HUES6 (cell line): Measurements from ENCODE around the gene HK3.
"Not testable (repeated sequence)": the region's sequence is repeated elsewhere in the genome, so short reads cannot be mapped to it uniquely, and the experiment has no call there.

Experiments
- H3K27ac ChIP-seq: 2 replicates; pipeline ENCODE4 v1.7.0; 2013; ENCODE audit warnings: low read depth, mild to moderate bottlenecking, low read length, inconsistent platforms
- H3K27me3 ChIP-seq: 2 replicates; pipeline ENCODE4 v1.6.1; 2013; ENCODE audit warnings: low read length; ENCODE audit not compliant: control insufficient read depth, insufficient read depth
- H3K36me3 ChIP-seq: 2 replicates; pipeline ENCODE4 v1.6.1; 2013; ENCODE audit warnings: low read length; ENCODE audit not compliant: control insufficient read depth, insufficient read depth
- H3K4me1 ChIP-seq: 2 replicates; pipeline ENCODE4 v1.6.1; 2013; ENCODE audit warnings: low read length; ENCODE audit not compliant: control insufficient read depth, insufficient read depth
- H3K4me3 ChIP-seq: 2 replicates; pipeline ENCODE4 v1.5.1; 2013; ENCODE audit warnings: low read depth, low read length
- H3K9ac ChIP-seq: one replicate; pipeline ENCODE4 v1.6.1; 2013; ENCODE audit warnings: mild to moderate bottlenecking, low read length
- H3K9me3 ChIP-seq: 2 replicates; pipeline ENCODE4 v1.6.1; 2013; ENCODE audit warnings: low read depth, low read length; ENCODE audit not compliant: control insufficient read depth, insufficient read depth

Gene HK3

DNA sequence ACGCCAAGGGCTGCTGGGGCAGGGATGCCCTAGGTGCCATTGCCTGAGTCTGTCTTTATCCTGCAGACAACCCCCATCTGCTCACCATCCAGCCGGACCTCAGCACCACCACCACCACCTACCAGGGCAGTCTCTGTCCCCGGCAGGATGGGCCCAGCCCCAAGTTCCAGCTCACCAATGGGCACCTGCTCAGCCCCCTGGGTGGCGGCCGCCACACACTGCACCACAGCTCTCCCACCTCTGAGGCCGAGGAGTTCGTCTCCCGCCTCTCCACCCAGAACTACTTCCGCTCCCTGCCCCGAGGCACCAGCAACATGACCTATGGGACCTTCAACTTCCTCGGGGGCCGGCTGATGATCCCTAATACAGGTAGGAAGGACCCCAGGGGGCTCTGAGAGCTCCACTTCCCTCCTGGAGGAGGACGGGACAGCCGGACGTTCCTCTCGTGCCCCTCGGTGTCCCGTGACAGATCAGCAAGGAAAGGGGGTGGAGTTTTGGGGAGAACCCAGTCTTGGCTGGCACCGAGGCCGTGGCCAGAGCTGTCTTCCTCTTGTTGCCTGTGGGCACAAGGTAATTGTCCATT, 24.9 kb downstream of the HK3 start:
- Histone ChIP-seq H3K4me3 (no peak overlapping the region), H3K27ac (no peak overlapping the region), H3K9me3 (no peaks in the 10 kb centered on the region), H3K4me1 (peaks cover 13% of the 10 kb centered on the region; the same call in 1 of the 2 replicates), H3K9ac (no peak overlapping the region), H3K36me3 (no peaks in the 10 kb centered on the region), H3K27me3 (peaks cover 16% of the 10 kb centered on the region; the same call in 1 of the 2 replicates)

DNA sequence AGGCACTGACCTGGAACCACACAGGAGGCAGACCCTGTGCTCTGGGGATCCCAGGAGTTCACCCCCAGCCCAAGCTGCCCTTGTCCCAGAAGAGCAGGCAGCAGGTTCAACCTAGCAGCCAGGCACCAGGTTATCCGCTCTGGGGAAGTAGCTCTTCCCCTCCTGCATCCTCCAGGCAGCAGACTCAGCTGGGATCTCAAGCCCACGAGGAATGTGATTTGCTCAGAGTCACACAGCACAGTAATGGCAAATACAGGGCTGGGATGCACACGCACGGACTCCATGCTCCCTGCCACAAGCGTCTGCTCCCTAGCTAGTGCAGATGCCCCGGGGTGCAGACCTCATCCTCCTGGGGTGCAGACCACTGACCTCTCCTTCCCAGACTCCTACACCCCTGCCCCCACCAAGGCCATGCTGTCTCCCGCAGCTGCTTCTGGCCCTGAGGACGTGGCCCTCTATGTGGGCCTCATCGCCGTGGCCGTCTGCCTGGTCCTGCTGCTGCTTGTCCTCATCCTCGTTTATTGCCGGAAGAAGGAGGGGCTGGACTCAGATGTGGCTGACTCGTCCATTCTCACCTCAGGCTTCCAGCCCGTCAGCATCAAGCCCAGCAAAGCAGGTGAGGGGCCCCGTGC, 25.5 kb downstream of the HK3 start:
- Histone ChIP-seq H3K9me3 (no peaks in the 10 kb centered on the region), H3K9ac (no peak overlapping the region), H3K27me3 (peaks cover 16% of the 10 kb centered on the region; the same call in 1 of the 2 replicates), H3K27ac (no peak overlapping the region), H3K36me3 (no peaks in the 10 kb centered on the region), H3K4me1 (peaks cover 13% of the 10 kb centered on the region; the same call in 1 of the 2 replicates), H3K4me3 (no peak overlapping the region)

DNA sequence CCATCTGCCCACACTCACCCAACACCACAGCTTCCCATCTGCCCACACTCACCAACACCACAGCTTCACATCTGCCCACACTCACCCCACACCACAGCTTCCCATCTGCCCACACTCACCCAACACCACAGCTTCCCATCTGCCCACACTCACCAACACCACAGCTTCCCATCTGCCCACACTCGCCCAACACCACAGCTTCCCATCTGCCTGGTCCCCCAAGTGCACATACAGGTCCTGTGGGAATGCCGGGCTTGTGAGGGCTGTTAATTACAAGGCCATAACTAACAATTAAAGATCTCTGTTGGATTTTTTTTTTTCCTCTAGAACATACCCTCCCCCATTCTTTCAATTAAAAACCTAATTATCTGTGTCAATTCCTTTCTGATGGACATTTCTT, 26.1 kb downstream of the HK3 start:
- H3K4me1 ChIP-seq, result peaks cover 13% of the 10 kb centered on the region; the same call in 1 of the 2 replicates
- H3K4me3 ChIP-seq, H3K27ac ChIP-seq, H3K9ac ChIP-seq, H3K9me3 ChIP-seq, H3K36me3 ChIP-seq: not testable (repeated sequence)
- peaks cover 16% of the 10 kb centered on the region; the same call in 1 of the 2 replicates for H3K27me3 ChIP-seq

DNA sequence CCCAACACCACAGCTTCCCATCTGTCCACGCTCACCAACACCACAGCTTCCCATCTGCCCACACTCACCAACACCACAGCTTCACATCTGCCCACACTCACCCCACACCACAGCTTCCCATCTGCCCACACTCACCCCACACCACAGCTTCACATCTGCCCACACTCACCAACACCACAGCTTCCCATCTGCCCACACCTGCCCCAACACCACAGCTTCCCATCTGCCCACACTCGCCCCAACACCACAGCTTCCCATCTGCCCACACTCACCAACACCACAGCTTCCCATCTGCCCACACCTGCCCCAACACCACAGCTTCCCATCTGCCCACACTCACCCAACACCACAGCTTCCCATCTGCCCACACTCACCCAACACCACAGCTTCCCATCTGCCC, 26.6 kb downstream of the HK3 start:
- H3K9ac ChIP-seq, H3K36me3 ChIP-seq, H3K9me3 ChIP-seq, H3K4me3 ChIP-seq, H3K27ac ChIP-seq: not testable (repeated sequence)
- Histone ChIP-seq H3K4me1 (peaks cover 13% of the 10 kb centered on the region; the same call in 1 of the 2 replicates), H3K27me3 (peaks cover 16% of the 10 kb centered on the region; the same call in 1 of the 2 replicates)

DNA sequence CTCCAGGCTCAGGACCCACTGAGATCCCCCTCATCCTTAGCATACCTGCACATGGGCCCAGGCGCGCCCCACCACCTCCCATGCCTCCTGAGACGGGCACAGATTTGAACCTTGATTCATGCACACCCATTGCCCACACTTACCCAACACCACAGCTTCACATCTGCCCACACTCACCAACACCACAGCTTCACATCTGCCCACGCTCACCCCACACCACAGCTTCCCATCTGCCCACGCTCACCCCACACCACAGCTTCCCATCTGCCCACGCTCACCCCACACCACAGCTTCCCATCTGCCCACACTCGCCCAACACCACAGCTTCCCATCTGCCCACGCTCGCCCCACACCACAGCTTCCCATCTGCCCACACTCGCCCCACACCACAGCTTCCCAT, 28.5 kb downstream of the HK3 start:
- not testable (repeated sequence) for H3K27ac ChIP-seq, H3K9ac ChIP-seq, H3K36me3 ChIP-seq, H3K4me3 ChIP-seq, H3K9me3 ChIP-seq
- Histone ChIP-seq H3K4me1 (peaks cover 19% of the 10 kb centered on the region; the same call in 1 of the 2 replicates), H3K27me3 (peaks cover 16% of the 10 kb centered on the region; the same call in 1 of the 2 replicates)

DNA sequence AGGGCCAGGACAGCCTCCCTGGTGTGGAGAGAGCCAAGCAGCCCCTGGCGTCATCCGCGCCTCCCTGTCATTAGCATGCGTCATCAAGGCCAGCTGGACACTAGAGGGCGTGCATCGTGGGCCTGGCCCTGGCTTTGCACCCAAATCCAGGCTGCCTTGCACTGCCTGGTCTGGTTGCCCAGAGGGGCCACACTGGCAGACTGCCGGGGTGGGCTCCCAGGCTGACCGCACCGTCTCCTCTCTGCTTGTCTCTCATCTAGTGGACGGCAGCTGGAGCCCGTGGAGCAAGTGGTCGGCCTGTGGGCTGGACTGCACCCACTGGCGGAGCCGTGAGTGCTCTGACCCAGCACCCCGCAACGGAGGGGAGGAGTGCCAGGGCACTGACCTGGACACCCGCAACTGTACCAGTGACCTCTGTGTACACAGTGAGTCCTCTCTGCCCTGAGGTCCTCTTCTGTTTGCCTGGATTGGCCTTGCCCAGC, 29.0 kb downstream of the HK3 start:
- Histone ChIP-seq H3K9me3 (no peaks in the 10 kb centered on the region), H3K27ac (no peak overlapping the region), H3K27me3 (peaks cover 11% of the 10 kb centered on the region; the same call in 1 of the 2 replicates), H3K4me3 (no peak overlapping the region), H3K36me3 (no peaks in the 10 kb centered on the region), H3K4me1 (peaks cover 16% of the 10 kb centered on the region; the same call in 1 of the 2 replicates), H3K9ac (no peak overlapping the region)

DNA sequence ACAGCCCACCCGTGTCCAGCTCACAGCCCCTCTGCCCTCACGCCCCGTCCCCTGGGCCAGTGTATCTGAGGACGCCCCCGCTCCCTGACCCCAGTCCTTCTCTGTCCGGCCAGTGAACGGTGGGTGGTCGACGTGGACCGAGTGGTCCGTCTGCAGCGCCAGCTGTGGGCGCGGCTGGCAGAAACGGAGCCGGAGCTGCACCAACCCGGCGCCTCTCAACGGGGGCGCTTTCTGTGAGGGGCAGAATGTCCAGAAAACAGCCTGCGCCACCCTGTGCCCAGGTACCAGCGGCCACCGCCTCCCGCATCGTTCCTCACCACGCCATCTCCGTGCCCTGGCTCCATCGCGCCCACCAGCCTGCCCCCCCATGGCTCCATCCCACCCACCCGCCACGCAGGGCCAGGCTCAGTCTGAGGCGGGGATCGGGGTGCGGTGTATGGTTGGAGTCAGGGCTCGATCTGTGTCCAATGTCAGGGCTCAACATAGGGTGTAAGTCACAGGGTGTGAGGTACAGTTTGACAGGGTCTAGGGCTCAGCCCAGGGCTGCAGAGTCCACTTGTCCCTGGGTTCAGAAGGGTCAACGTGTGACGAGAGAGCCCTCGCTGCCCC, 29.5 kb downstream of the HK3 start:
- Histone ChIP-seq H3K27ac (no peak overlapping the region), H3K9ac (no peak overlapping the region), H3K4me3 (no peak overlapping the region), H3K4me1 (peaks cover 16% of the 10 kb centered on the region; the same call in 1 of the 2 replicates), H3K27me3 (peaks cover 10% of the 10 kb centered on the region; the same call in 1 of the 2 replicates), H3K9me3 (no peaks in the 10 kb centered on the region), H3K36me3 (no peaks in the 10 kb centered on the region)

DNA sequence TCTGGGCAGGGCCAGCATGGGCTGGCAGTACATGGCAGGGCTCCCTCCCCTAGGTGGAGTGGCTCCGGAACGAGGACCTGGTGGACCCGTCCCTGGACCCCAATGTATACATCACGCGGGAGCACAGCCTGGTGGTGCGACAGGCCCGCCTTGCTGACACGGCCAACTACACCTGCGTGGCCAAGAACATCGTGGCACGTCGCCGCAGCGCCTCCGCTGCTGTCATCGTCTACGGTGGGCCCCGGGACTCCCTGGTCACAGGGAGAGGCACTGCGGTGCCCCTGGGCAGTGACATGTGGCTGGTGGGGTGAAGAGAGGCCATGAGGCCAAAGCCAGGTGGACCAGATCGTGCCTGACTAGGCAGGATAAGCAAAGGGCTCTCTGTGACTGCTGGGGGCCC, 30.4 kb downstream of the HK3 start:
- peaks cover 24% of the 10 kb centered on the region for H3K4me1 ChIP-seq
- H3K9ac ChIP-seq, result no peak overlapping the region
- H3K36me3 ChIP-seq, result no peaks in the 10 kb centered on the region
- no peak overlapping the region for H3K4me3 ChIP-seq
- H3K9me3 ChIP-seq, result no peaks in the 10 kb centered on the region
- peaks cover 13% of the 10 kb centered on the region; the same call in 1 of the 2 replicates for H3K27me3 ChIP-seq
- no peak overlapping the region for H3K27ac ChIP-seq

DNA sequence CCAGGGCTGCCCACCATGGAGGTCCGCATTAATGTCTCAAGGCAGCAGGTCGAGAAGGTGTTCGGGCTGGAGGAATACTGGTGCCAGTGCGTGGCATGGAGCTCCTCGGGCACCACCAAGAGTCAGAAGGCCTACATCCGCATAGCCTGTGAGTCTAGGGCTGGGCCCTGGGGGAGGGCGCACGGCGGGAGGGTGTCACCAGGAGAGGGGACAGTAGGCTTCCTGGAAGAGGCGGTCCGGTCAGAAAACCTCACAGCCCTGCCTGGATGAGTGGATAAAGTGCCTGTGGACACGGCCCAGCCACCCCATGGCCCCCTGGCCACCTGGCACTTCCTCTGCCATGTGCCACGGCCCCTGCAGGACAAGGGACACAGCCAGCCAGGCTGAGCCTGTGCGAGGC, 31.0 kb downstream of the HK3 start:
- Histone ChIP-seq H3K27me3 (peaks cover 16% of the 10 kb centered on the region; the same call in 1 of the 2 replicates), H3K9ac (no peak overlapping the region), H3K27ac (no peak overlapping the region), H3K36me3 (no peaks in the 10 kb centered on the region), H3K4me3 (no peak overlapping the region), H3K9me3 (no peaks in the 10 kb centered on the region), H3K4me1 (peaks cover 28% of the 10 kb centered on the region)

DNA sequence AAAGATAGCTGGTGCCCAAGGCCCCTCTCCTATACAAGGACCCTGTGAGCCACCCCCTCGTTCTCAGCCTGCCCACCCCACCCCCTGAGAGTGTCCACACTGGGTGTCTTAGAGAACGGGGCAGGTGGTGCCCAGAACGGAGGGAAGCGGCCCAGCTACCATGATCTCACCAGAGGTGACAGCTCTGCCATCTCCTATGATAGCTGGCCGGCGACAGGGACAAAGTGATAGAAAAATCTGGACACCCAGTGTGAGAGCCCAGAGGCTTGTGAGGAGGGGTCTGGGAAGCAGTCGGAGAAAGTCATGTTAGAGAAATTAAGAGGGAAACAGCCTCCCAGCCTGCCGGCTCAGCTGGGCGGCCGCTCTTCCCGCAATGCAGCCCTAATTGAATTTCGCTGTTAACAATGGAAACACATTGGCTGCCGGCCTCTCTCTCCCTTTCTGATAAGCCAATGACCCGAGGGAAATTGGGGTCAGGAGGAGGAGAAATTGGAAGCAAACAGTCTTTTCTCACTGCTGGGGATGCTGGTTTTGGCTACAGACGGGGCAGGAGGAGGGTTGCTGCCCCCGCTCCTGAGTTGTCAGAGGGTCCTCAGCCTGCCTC, 32.3 kb downstream of the HK3 start:
- Histone ChIP-seq H3K36me3 (no peaks in the 10 kb centered on the region), H3K9me3 (no peaks in the 10 kb centered on the region), H3K4me1 (peaks cover 35% of the 10 kb centered on the region), H3K4me3 (0 out of 2 replicates have a peak overlapping the region, but pooled peaks have one; percentile 7), H3K9ac (no peak overlapping the region), H3K27ac (no peak overlapping the region), H3K27me3 (peaks cover 28% of the 10 kb centered on the region; the same call in 1 of the 2 replicates)
